ENCODE data around the gene SMIM21. TPM values are rescaled to one million over a fixed set of nuclear protein-coding genes. Genes with fewer than 3 reads are reported as not detected.

The SMIM21 gene
- polyA plus RNA-seq (2013), result not detected

DNA sequence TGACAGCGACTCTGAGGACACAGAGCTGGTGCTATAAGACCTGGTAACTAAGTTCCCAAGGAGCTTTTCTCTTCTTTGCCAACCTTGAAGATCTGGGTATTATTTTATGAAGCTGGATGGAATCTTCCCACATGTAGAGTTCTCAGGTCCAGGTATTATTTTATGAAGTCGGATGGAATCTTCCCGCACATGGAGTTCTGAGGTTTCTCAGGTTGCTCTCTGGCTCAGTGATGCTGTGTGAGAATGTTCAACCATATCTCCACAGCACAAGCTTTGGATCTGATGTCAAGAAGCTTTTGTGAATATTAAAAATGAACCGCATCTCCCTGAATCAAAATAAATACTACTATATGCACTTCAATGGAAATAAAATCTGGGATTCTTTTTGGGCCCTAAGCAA, at the start of gene SMIM21:
Gene SMIM21 (minus strand): TSS at position 101 of the 400 bp plus-strand sequence. CDS start 140 bp downstream, outside the sequence.
- H3K36me3 ChIP-seq (ENCODE audit: control insufficient read depth in 4 of 4, insufficient read depth in 4 of 4, low read length in 3 of 4), result no peaks in the 10 kb centered on the region
- H3K4me3 ChIP-seq (ENCODE audit: control insufficient read depth in 1 of 7, extremely low read depth in 1 of 7, insufficient read depth in 4 of 7, low read depth in 2 of 7, low read length in 6 of 7), result no peak within 1 kb of the TSS
- ChIA-PET POLR2A (no interaction called here), CTCF (no interaction called here)
- peaks cover 0 to 3% (median 0%) of the 10 kb centered on the region in 5 experiments for H3K9me3 ChIP-seq (ENCODE audit: control extremely low read depth in 1 of 5, control insufficient read depth in 4 of 5, insufficient read depth in 2 of 5, low read depth in 1 of 5, low read length in 4 of 5)
- WGBS (ENCODE audit: insufficient coverage), result 84% methylated on average over 4 of the region's 4 CpGs
- no peaks in the 10 kb centered on the region for H3K4me1 ChIP-seq (ENCODE audit: control extremely low read depth in 1 of 4, control insufficient read depth in 4 of 4, insufficient read depth in 4 of 4, low read length in 3 of 4)
- H3K27ac ChIP-seq (ENCODE audit: insufficient read depth in 1 of 2, low read depth in 1 of 2, low read length in 2 of 2, poor library complexity in 1 of 2, severe bottlenecking in 2 of 2), result no peak within 1 kb of the TSS
- peaks cover 0 to 46% (median 36%) of the 10 kb centered on the region in 5 experiments for H3K27me3 ChIP-seq (replicated peaks in 2 of 5; ENCODE audit: control insufficient read depth in 4 of 5, insufficient read depth in 5 of 5, low read length in 4 of 5)
- no peak for DNase-seq

DNA sequence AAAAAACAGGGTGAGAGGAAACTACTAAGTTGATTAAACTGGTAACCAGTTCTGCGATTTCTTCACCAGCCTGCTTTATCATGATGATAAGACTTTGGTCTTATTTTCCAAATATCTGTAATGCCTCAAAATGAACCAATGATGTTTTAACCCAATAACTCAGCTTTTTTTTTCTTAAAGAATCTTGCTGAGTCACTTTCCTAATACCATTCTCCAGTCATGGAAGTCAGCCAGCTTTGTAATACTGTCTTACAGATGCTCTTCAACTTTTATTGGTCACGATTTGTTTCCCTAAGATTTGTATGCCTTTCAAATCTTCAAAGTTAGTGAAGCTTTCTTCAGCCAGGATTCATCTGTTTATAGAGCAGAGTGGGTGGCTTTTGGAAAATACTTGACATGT, 47.7 kb upstream of the SMIM21 start:
- ChIA-PET CTCF (interaction anchor here (1.4 kb wide), 1 partner anchor 34 kb away, joined by 3 read pairs; no protein-coding TSS in a partner anchor), POLR2A (no interaction called here)
- 72% methylated on average over 2 of the region's 2 CpGs for whole genome bisulfite sequencing (ENCODE audit: insufficient coverage)
- H3K9me3 ChIP-seq (ENCODE audit: control extremely low read depth in 1 of 5, control insufficient read depth in 4 of 5, insufficient read depth in 2 of 5, low read depth in 1 of 5, low read length in 4 of 5), result no peaks in the 10 kb centered on the region
- DNase-seq, result peak in 2 of 3 donors; percentile 9 to 14
- H3K4me1 ChIP-seq (ENCODE audit: control extremely low read depth in 1 of 4, control insufficient read depth in 4 of 4, insufficient read depth in 4 of 4, low read length in 3 of 4), result no peaks in the 10 kb centered on the region
- H3K27me3 ChIP-seq (replicated peaks in 2 of 5; ENCODE audit: control insufficient read depth in 4 of 5, insufficient read depth in 5 of 5, low read length in 4 of 5), result peaks cover 0 to 1% (median 0%) of the 10 kb centered on the region in 5 experiments
- H3K36me3 ChIP-seq (ENCODE audit: control insufficient read depth in 4 of 4, insufficient read depth in 4 of 4, low read length in 3 of 4), result no peaks in the 10 kb centered on the region
- H3K27ac ChIP-seq (ENCODE audit: insufficient read depth in 1 of 2, low read depth in 1 of 2, low read length in 2 of 2, poor library complexity in 1 of 2, severe bottlenecking in 2 of 2), result no peak overlapping the region
- no peak overlapping the region for H3K4me3 ChIP-seq (ENCODE audit: control insufficient read depth in 1 of 7, extremely low read depth in 1 of 7, insufficient read depth in 4 of 7, low read depth in 2 of 7, low read length in 6 of 7)

DNA sequence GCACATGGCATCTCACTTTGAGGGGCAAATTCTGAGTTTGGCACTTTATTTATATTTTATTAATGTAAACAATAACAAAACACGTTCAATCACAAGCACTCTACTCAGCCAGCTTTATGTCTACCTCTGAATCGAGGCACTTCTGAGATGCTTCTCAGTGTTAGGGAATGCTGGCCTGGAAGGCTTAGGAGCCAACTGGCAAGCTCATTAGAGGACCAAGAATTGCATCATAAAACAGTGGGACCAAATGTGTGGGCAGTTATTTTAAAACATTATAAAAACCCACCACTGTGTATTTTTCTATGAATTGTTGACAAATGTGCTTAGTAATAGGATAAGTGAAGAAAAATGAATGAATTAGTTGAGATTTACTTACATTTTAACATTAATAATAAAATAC, 46.8 kb upstream of the SMIM21 start:
- ChIA-PET POLR2A (no interaction called here), CTCF (no interaction called here)
- Histone ChIP-seq H3K4me1 (ENCODE audit: control extremely low read depth in 1 of 4, control insufficient read depth in 4 of 4, insufficient read depth in 4 of 4, low read length in 3 of 4) (no peaks in the 10 kb centered on the region), H3K27me3 (replicated peaks in 2 of 5; ENCODE audit: control insufficient read depth in 4 of 5, insufficient read depth in 5 of 5, low read length in 4 of 5) (peaks cover 0 to 1% (median 0%) of the 10 kb centered on the region in 5 experiments), H3K36me3 (ENCODE audit: control insufficient read depth in 4 of 4, insufficient read depth in 4 of 4, low read length in 3 of 4) (no peaks in the 10 kb centered on the region), H3K9me3 (ENCODE audit: control extremely low read depth in 1 of 5, control insufficient read depth in 4 of 5, insufficient read depth in 2 of 5, low read depth in 1 of 5, low read length in 4 of 5) (no peaks in the 10 kb centered on the region), H3K27ac (ENCODE audit: insufficient read depth in 1 of 2, low read depth in 1 of 2, low read length in 2 of 2, poor library complexity in 1 of 2, severe bottlenecking in 2 of 2) (no peak overlapping the region), H3K4me3 (ENCODE audit: control insufficient read depth in 1 of 7, extremely low read depth in 1 of 7, insufficient read depth in 4 of 7, low read depth in 2 of 7, low read length in 6 of 7) (no peak overlapping the region)
- 92% methylated on average over 2 of the region's 2 CpGs for WGBS (ENCODE audit: insufficient coverage)
- no peak for DNase-seq

DNA sequence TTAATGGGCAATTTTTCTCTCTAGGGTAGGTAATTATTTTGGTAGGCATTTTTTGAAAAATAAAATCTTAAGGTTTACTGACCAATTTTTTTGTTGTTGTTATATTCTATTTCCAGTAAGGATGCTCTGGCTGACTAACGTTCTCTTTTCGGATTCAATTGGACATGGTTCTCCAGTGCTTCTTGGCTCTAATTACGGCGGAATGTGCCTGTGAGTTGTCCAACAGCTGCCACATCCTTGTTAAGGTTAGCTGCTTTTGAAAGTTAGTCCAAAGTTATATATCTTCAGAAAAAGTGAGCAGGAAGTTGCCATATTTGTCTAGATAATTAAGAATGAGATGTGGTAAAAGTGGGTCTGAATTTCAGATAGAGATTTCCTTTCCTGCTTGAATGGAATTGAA, 45.8 kb upstream of the SMIM21 start:
- H3K27ac ChIP-seq (ENCODE audit: insufficient read depth in 1 of 2, low read depth in 1 of 2, low read length in 2 of 2, poor library complexity in 1 of 2, severe bottlenecking in 2 of 2), result no peak overlapping the region
- no peak overlapping the region for H3K4me3 ChIP-seq (ENCODE audit: control insufficient read depth in 1 of 7, extremely low read depth in 1 of 7, insufficient read depth in 4 of 7, low read depth in 2 of 7, low read length in 6 of 7)
- H3K27me3 ChIP-seq (replicated peaks in 2 of 5; ENCODE audit: control insufficient read depth in 4 of 5, insufficient read depth in 5 of 5, low read length in 4 of 5), result peaks cover 0 to 1% (median 0%) of the 10 kb centered on the region in 5 experiments
- no peaks in the 10 kb centered on the region for H3K4me1 ChIP-seq (ENCODE audit: control extremely low read depth in 1 of 4, control insufficient read depth in 4 of 4, insufficient read depth in 4 of 4, low read length in 3 of 4)
- no peaks in the 10 kb centered on the region for H3K9me3 ChIP-seq (ENCODE audit: control extremely low read depth in 1 of 5, control insufficient read depth in 4 of 5, insufficient read depth in 2 of 5, low read depth in 1 of 5, low read length in 4 of 5)
- WGBS (ENCODE audit: insufficient coverage), result 96% methylated on average over 4 of the region's 4 CpGs
- no peak for DNase-seq
- POLR2A ChIA-PET, result interaction anchor here (0.7 kb wide), 1 partner anchor 263 kb away, joined by 3 read pairs; the partner anchor contains the start of gene TSHZ1
- H3K36me3 ChIP-seq (ENCODE audit: control insufficient read depth in 4 of 4, insufficient read depth in 4 of 4, low read length in 3 of 4), result no peaks in the 10 kb centered on the region
- CTCF ChIA-PET, result interaction anchor here (0.5 kb wide), 1 partner anchor 483 kb away, joined by 3 read pairs; no protein-coding TSS in a partner anchor

DNA sequence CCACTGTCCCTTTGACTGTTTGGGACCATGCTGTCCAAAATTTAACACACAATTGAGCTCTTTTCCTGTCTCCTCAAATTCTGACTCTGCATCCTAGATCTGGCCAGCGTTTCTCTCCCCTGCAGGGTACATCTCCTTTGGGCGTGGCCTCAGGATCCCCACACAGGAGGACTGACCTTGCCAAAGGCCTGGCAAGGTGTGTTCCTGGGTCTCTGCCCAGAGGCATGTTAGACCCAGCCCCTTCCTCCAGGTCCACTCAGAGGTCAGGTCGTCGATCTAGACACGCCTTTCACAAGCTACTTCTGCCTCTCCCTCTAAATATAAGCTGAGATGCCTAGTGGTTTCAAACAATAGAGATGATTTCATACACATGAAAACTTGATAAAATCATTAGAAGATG, 45.4 kb upstream of the SMIM21 start:
- Histone ChIP-seq H3K36me3 (ENCODE audit: control insufficient read depth in 4 of 4, insufficient read depth in 4 of 4, low read length in 3 of 4) (no peaks in the 10 kb centered on the region), H3K4me1 (ENCODE audit: control extremely low read depth in 1 of 4, control insufficient read depth in 4 of 4, insufficient read depth in 4 of 4, low read length in 3 of 4) (no peaks in the 10 kb centered on the region), H3K27me3 (replicated peaks in 2 of 5; ENCODE audit: control insufficient read depth in 4 of 5, insufficient read depth in 5 of 5, low read length in 4 of 5) (peaks cover 0 to 1% (median 0%) of the 10 kb centered on the region in 5 experiments), H3K27ac (ENCODE audit: insufficient read depth in 1 of 2, low read depth in 1 of 2, low read length in 2 of 2, poor library complexity in 1 of 2, severe bottlenecking in 2 of 2) (no peak overlapping the region), H3K4me3 (ENCODE audit: control insufficient read depth in 1 of 7, extremely low read depth in 1 of 7, insufficient read depth in 4 of 7, low read depth in 2 of 7, low read length in 6 of 7) (no peak overlapping the region), H3K9me3 (ENCODE audit: control extremely low read depth in 1 of 5, control insufficient read depth in 4 of 5, insufficient read depth in 2 of 5, low read depth in 1 of 5, low read length in 4 of 5) (no peaks in the 10 kb centered on the region)
- POLR2A ChIA-PET, result no interaction called here
- WGBS (ENCODE audit: insufficient coverage), result 97% methylated on average over 2 of the region's 5 CpGs
- CTCF ChIA-PET, result interaction anchor here (0.5 kb wide), 1 partner anchor 482 kb away, joined by 3 read pairs; no protein-coding TSS in a partner anchor
- DNase-seq, result no peak

DNA sequence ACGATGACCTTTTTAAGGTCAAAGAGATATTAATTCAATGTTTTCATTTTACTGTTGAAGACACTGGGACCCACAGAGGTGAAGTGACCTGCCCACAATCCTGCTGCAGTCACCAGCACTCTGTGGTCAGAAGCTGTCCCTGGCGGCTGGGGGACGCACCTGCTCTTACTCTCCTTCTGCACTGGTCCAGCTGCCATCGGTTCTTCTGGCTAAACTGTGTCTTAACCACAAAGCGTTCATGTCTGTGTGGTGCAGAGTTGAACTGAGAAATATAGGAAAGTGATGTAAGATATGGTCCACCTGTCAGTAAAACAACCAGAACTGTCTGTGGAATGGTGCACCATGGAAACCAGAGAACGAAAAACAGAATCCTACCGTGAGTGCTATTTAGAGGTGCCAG, 44.9 kb upstream of the SMIM21 start:
- ChIA-PET CTCF (no interaction called here), POLR2A (no interaction called here)
- Histone ChIP-seq H3K27ac (ENCODE audit: insufficient read depth in 1 of 2, low read depth in 1 of 2, low read length in 2 of 2, poor library complexity in 1 of 2, severe bottlenecking in 2 of 2) (no peak overlapping the region), H3K9me3 (ENCODE audit: control extremely low read depth in 1 of 5, control insufficient read depth in 4 of 5, insufficient read depth in 2 of 5, low read depth in 1 of 5, low read length in 4 of 5) (no peaks in the 10 kb centered on the region), H3K27me3 (replicated peaks in 2 of 5; ENCODE audit: control insufficient read depth in 4 of 5, insufficient read depth in 5 of 5, low read length in 4 of 5) (peaks cover 0 to 2% (median 0%) of the 10 kb centered on the region in 5 experiments), H3K4me3 (ENCODE audit: control insufficient read depth in 1 of 7, extremely low read depth in 1 of 7, insufficient read depth in 4 of 7, low read depth in 2 of 7, low read length in 6 of 7) (no peak overlapping the region), H3K4me1 (ENCODE audit: control extremely low read depth in 1 of 4, control insufficient read depth in 4 of 4, insufficient read depth in 4 of 4, low read length in 3 of 4) (no peaks in the 10 kb centered on the region), H3K36me3 (ENCODE audit: control insufficient read depth in 4 of 4, insufficient read depth in 4 of 4, low read length in 3 of 4) (no peaks in the 10 kb centered on the region)
- no peak for DNase-seq
- 95% methylated on average over 5 of the region's 7 CpGs for WGBS (ENCODE audit: insufficient coverage)

DNA sequence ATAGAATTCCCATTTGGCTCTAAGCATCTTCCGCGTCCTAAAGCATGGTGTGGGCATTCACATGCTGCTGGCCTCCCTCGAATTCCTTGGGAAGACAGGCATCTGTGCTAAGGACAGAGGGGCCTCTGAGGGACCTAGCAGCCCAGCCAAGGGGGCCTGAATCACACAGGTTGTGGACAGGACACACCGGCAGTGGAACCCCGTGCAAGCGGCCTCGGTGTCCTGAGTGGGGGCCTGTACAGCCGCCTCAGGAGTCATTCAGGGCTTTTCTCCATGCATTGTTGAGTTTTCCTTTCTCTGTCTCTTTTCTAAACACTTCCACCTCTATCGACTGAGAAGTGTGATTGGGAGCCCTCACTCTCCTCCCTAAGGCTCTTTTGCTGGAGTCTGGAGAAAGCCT, 44.3 kb upstream of the SMIM21 start:
- H3K27me3 ChIP-seq (replicated peaks in 2 of 5; ENCODE audit: control insufficient read depth in 4 of 5, insufficient read depth in 5 of 5, low read length in 4 of 5), result peaks cover 0 to 3% (median 0%) of the 10 kb centered on the region in 5 experiments
- ChIA-PET CTCF (no interaction called here), POLR2A (no interaction called here)
- no peaks in the 10 kb centered on the region for H3K36me3 ChIP-seq (ENCODE audit: control insufficient read depth in 4 of 4, insufficient read depth in 4 of 4, low read length in 3 of 4)
- H3K4me3 ChIP-seq (ENCODE audit: control insufficient read depth in 1 of 7, extremely low read depth in 1 of 7, insufficient read depth in 4 of 7, low read depth in 2 of 7, low read length in 6 of 7), result no peak overlapping the region
- H3K9me3 ChIP-seq (ENCODE audit: control extremely low read depth in 1 of 5, control insufficient read depth in 4 of 5, insufficient read depth in 2 of 5, low read depth in 1 of 5, low read length in 4 of 5), result no peaks in the 10 kb centered on the region
- no peaks in the 10 kb centered on the region for H3K4me1 ChIP-seq (ENCODE audit: control extremely low read depth in 1 of 4, control insufficient read depth in 4 of 4, insufficient read depth in 4 of 4, low read length in 3 of 4)
- H3K27ac ChIP-seq (ENCODE audit: insufficient read depth in 1 of 2, low read depth in 1 of 2, low read length in 2 of 2, poor library complexity in 1 of 2, severe bottlenecking in 2 of 2), result no peak overlapping the region
- WGBS (ENCODE audit: insufficient coverage), result 89% methylated on average over 9 of the region's 9 CpGs
- no peak for DNase-seq
